Type B pancreatic cell (in vitro differentiated cells): ENCODE data around the gene ZNF732. TPM values are rescaled to one million over a fixed set of nuclear protein-coding genes. Genes with fewer than 3 reads are reported as not detected.
A peak's percentile ranks its signal among the peaks of the same experiment; 100 is the strongest.
"Not testable (repeated sequence)": the region's sequence is repeated elsewhere in the genome, so short reads cannot be mapped to it uniquely, and the experiment has no call there.

Source experiments
- DNase-seq: peaks from one replicate; pipeline ENCODE4 v3.0.0; 2021; ENCODE audit warnings: mixed read lengths; ENCODE audit not compliant: unreplicated experiment; ENCODE audit errors: extremely low spot score
- H3K27ac Mint-ChIP-seq: 2 replicates; pipeline ENCODE4 v1.8.0; 2021; ENCODE audit warnings: mild to moderate bottlenecking, mixed read lengths
- H3K27me3 Mint-ChIP-seq: 2 replicates; pipeline ENCODE4 v1.8.0; 2021; ENCODE audit warnings: mixed read lengths
- H3K36me3 Mint-ChIP-seq: 2 replicates; pipeline ENCODE4 v1.8.0; 2021; ENCODE audit warnings: mixed read lengths
- H3K4me1 Mint-ChIP-seq: one replicate; pipeline ENCODE4 v1.8.0; 2021; ENCODE audit warnings: mixed read lengths; ENCODE audit not compliant: unreplicated experiment
- H3K4me3 Mint-ChIP-seq: 2 replicates; pipeline ENCODE4 v1.8.0; 2021; ENCODE audit warnings: mild to moderate bottlenecking, mixed read lengths
- H3K9me3 Mint-ChIP-seq: 2 replicates; pipeline ENCODE4 v1.8.0; 2021; ENCODE audit warnings: mixed read lengths
- CTCF ChIP-seq: fragments of 200-600 bp; sonication (generic); conservative IDR thresholded peaks from 2 replicates; pipeline ENCODE4 v1.5.0; 2021; ENCODE audit warnings: antibody characterized with exemption, mild to moderate bottlenecking
- total RNA-seq: library from RNA; stranded (reverse); gene quantifications from 2 replicates; pipeline ENCODE4 v1.2.1, GENCODE V29; 2021; ENCODE audit warnings: low replicate concordance

ZNF732 gene
- total RNA-seq, 1 donor from 2014 or later = 2.7 TPM

GRCh38 chr4:309807-310206 lies 4.5 kb upstream of the ZNF732 start:
- H3K36me3 Mint-ChIP-seq = no peaks in the 10 kb centered on the region
- no peak for TF ChIP-seq CTCF
- H3K27ac Mint-ChIP-seq = no peak overlapping the region
- peaks cover 5% of the 10 kb centered on the region for H3K9me3 Mint-ChIP-seq
- H3K27me3 Mint-ChIP-seq = no peaks in the 10 kb centered on the region
- no peak for DNase-seq
- no peak overlapping the region for H3K4me3 Mint-ChIP-seq
- H3K4me1 Mint-ChIP-seq = no peaks in the 10 kb centered on the region

- H3K4me1 Mint-ChIP-seq = no peaks in the 10 kb centered on the region
- H3K27me3 Mint-ChIP-seq = peaks cover 5% of the 10 kb centered on the region
- H3K27ac Mint-ChIP-seq = no peak overlapping the region
- no peak for TF ChIP-seq CTCF
- H3K4me3 Mint-ChIP-seq = no peak overlapping the region
- peaks cover 7% of the 10 kb centered on the region for H3K36me3 Mint-ChIP-seq
- DNase-seq = no peak
- peaks cover 10% of the 10 kb centered on the region for H3K9me3 Mint-ChIP-seq
Measured at GRCh38 chr4:306551-306961, 1.3 kb upstream of the ZNF732 start.

- H3K27me3 Mint-ChIP-seq, H3K4me1 Mint-ChIP-seq, H3K9me3 Mint-ChIP-seq, DNase-seq, H3K36me3 Mint-ChIP-seq, H3K27ac Mint-ChIP-seq: not testable (repeated sequence)
- peak overlapping the region; percentile 87 for H3K4me3 Mint-ChIP-seq
Measured at GRCh38 chr4:304516-304915, 758 bp downstream of the ZNF732 start.

- TF ChIP-seq CTCF = no peak
- DNase-seq = no peak
- Mint-ChIP-seq H3K9me3 (peaks cover 10% of the 10 kb centered on the region), H3K4me1 (no peaks in the 10 kb centered on the region), H3K27me3 (peaks cover 5% of the 10 kb centered on the region), H3K27ac (no peak overlapping the region), H3K4me3 (no peak overlapping the region), H3K36me3 (peaks cover 7% of the 10 kb centered on the region)
Measured at GRCh38 chr4:302381-302780, 2.9 kb downstream of the ZNF732 start.

GRCh38 chr4:294732-295131 lies 10.5 kb downstream of the ZNF732 start:
- Mint-ChIP-seq H3K4me1 (no peaks in the 10 kb centered on the region), H3K4me3 (no peak overlapping the region), H3K36me3 (no peaks in the 10 kb centered on the region), H3K27ac (no peak overlapping the region), H3K9me3 (peaks cover 3% of the 10 kb centered on the region), H3K27me3 (no peaks in the 10 kb centered on the region)
- no peak for TF ChIP-seq CTCF
- no peak for DNase-seq

GRCh38 chr4:288891-289290 lies 16.4 kb downstream of the ZNF732 start:
- no peaks in the 10 kb centered on the region for H3K9me3 Mint-ChIP-seq
- H3K36me3 Mint-ChIP-seq = no peaks in the 10 kb centered on the region
- H3K27ac Mint-ChIP-seq = no peak overlapping the region
- no peak for TF ChIP-seq CTCF
- H3K4me3 Mint-ChIP-seq = no peak overlapping the region
- DNase-seq = no peak
- H3K4me1 Mint-ChIP-seq = no peaks in the 10 kb centered on the region
- no peaks in the 10 kb centered on the region for H3K27me3 Mint-ChIP-seq
